Stimulated activated CD8-positive, alpha-beta memory T cell treated with anti-CD3 and anti-CD28 coated beads, Interleukin-15, amount 100 ng/mL, for 1 hour (primary cell): Measurements from ENCODE around the gene EPHB2.

Experiments used
- DNase-seq: peaks from one replicate; pipeline ENCODE4 v3.0.0-alpha.2; 2020; ENCODE audit warnings: low read depth

Gene EPHB2

DNA sequence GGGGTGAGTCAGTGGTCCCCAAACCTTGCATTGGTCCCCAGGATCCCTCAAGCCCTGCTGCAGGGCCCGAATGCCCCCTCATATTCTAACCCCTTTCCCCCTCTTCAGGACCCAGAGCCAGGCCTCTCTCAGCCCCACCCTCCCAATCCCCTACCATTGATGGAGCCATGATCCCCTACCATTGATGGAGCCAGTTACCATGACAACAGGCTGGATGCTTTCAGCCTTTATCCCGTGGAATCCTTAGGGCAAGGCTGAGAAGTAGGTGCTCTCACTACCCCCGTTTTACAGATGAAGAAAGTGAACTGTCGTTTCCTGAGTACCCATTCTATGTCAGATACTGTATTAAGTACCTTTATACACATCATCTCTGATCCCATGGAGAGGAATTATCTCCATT is 70.8 kb downstream of the EPHB2 start:
- no peak for DNase-seq

DNA sequence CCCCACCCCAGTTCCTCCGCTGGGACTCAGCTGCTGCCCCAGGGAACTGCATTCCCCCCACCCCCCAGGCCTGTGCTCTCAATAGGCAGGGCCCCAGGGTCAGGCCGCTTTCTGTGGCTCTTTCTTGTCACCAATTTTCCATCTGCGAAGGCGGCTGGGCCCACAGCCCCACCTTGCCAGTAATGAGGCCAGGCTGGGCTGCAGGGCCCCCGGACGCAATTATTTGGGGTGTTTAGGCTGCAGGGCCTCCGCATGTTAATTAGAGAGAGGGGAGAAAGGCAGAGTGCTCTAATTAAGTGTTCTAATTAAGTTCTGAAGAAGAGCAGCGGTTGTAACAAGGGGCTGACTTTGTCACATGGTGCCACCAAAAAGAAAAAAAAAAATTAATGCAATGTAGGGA is 71.8 kb downstream of the EPHB2 start:
- no peak for DNase-seq

GRCh38 chr1:22784317-22784716 is 73.7 kb downstream of the EPHB2 start:
- DNase-seq: no peak

DNA sequence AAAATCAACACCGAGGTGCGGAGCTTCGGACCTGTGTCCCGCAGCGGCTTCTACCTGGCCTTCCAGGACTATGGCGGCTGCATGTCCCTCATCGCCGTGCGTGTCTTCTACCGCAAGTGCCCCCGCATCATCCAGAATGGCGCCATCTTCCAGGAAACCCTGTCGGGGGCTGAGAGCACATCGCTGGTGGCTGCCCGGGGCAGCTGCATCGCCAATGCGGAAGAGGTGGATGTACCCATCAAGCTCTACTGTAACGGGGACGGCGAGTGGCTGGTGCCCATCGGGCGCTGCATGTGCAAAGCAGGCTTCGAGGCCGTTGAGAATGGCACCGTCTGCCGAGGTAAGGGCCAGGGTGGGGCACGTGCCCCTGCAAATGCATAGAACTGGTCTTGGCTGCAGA is 74.1 kb downstream of the EPHB2 start:
- DNase-seq: no peak

- no peak for DNase-seq
Observed at GRCh38 chr1:22786101-22786500, 75.5 kb downstream of the EPHB2 start.

GRCh38 chr1:22786719-22787489 is 76.3 kb downstream of the EPHB2 start:
- no peak for DNase-seq

DNA sequence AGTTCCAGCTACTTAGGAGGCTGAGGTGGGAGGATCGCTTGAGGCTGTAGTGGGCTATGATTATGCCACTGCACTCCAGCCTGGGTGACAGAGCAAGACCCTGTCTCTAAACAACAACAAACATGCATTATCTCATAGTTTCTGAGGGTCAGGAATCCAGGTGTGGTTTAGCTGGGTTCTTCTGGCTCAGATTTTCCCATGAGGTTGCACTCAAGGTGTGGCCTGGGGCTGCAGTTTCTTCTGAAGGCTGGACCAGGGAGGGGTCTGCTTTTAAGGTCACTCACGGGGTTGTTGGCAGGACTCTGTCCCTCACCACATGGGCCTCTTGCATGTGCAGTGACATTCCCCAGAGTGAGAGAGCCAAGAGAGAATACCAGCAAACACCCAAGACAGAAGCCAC is 77.0 kb downstream of the EPHB2 start:
- DNase-seq: no peak

- DNase-seq: no peak
Observed at GRCh38 chr1:22788254-22788661, 77.6 kb downstream of the EPHB2 start.

- DNase-seq: no peak
Observed at GRCh38 chr1:22789356-22789994, 78.8 kb downstream of the EPHB2 start.

GRCh38 chr1:22790232-22791008 is 79.8 kb downstream of the EPHB2 start:
- DNase-seq: no peak

DNA sequence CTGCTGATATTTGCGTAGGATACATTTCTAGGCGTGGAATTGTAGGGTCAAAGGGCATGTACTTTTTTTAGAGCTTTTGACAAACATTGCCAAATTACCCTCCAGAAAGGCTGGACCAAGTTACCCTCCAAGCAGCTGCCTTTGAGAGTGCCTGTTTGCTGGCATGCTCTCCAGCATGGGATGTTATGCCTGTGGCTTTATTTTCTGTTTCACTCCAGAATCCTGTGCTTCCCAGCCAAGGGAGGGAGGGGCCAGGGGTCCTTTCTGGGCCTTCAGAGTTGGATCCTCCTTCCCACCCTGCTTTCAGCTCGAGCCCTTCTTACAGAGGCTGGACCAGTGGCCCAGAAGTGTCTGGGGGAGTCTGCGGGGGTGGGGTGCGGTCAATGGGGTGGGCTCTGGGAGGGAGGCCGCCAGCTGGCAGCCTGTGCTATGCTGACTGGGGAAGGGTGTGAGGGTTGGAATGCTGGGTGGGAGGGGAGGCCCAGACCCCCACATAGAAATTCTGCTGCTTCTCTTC is 81.2 kb downstream of the EPHB2 start:
- no peak for DNase-seq

DNA sequence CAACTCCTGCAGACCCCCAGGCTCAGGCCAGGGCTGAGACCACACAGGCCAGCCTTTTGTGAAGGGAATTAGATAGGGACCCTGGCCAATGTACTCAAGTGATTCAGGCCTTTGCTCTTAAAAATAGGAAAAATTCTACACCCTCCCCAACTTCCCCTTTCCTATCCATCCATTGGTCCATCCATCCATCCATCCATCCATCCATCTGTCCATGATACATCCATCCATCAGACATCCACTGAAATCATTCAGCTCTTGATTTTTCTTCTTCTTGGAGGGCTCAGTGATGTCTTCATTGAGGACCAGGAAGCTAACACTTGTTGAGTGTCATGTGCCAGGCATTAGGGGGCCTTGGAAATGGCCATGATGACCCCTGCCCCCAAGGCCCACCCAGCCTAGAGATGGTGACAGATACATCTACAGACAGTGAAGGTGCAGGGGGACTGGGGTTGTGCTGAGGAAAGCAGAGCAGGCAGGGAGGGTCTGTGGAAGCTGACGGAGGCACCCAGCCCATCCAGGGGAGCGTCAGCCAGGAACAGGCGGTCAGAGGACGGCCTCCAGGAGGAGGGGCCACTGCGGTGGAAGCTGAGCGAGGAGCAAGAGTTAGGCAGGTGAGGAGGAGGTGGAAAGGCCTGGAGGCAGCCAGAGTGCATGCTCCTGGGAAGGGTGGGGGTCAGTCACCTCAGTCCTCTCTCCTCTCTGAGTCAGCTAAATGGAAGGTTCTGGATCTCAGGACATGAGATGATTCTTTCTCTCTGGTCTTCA is 81.9 kb downstream of the EPHB2 start:
- DNase-seq: no peak

- DNase-seq: no peak
Observed at GRCh38 chr1:22793647-22794046, 83.0 kb downstream of the EPHB2 start.

DNA sequence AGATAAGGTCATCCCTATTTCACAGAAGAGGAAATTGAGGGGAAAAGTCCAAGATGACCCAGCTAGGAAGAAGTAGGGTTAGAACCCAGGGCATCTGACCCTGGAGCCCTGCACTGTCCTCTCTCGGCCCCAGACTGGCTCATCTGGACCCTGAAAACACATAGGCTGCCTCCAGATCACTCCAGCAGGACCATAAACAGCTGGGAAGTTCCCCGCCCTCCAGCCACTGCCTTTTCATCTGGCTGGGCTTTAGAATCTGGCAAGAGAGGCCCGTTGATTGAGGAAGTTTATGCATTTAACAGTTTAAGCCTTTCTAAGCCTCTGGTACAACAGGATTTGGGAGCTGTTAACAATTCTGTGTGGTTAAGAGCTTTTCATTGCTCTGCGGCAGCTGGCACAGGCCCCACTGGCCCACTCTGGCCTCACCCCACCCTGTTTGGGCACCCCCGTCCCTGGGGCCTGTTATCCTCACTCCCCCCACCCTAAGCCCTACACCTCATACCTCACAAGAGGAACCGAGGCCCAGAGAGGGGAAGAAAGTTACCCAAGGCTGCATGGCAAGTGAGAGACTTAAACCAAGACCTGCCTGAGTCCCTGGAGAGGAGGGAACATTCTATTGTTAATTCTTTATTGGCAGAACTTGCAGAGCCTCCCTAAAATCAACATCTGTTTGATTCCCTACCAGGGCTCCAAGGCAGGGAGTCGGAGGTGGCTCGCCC is 84.2 kb downstream of the EPHB2 start:
- no peak for DNase-seq

GRCh38 chr1:22795366-22795714 is 84.7 kb downstream of the EPHB2 start:
- no peak for DNase-seq

GRCh38 chr1:22796642-22797041 is 86.0 kb downstream of the EPHB2 start:
- DNase-seq: no peak

- DNase-seq: no peak
Observed at GRCh38 chr1:22798083-22798482, 87.4 kb downstream of the EPHB2 start.

GRCh38 chr1:22799971-22800370 is 89.3 kb downstream of the EPHB2 start:
- DNase-seq: no peak

DNA sequence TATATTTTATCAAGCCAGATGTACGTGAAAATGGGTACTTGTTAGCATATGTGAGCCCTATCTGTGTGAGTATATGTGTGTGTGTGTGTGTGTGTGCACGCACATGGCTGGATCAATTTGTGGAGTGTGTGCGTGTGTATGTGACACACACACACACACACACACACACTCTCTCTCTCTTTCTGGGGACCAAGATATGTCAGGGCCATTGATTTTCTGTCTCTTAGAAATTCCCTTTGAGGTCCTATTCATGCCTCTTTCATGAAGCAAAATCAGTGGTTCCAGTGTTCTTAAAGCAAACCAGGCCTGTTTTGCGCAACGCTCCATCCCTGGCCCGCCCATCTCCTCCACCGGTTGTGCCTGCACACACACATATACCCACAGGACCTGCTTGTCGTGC is 90.0 kb downstream of the EPHB2 start:
- DNase-seq: no peak

DNA sequence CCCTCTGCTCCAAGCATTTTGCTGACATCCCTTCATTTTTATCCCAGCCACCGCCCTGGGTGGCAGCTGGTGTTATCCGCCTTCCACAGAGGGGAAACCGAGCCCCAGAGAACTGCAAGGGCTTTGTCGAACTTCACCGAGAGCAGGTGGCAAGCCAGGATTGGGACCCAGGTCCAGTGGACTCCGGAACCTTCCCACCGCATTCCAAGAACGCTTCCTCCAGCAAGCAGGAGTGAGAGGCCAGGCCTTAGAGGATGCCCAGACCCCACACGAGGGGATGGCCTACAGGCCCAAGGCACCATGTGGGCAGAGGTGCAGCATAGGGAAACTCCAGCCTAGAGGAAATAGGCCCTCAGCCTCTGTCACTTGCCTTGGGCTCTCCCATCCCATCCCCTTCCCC is 90.7 kb downstream of the EPHB2 start:
- DNase-seq: no peak

GRCh38 chr1:22801761-22802160 is 91.1 kb downstream of the EPHB2 start:
- DNase-seq: no peak

- no peak for DNase-seq
Observed at GRCh38 chr1:22803833-22804232, 93.2 kb downstream of the EPHB2 start.
